Measurements from ENCODE around the gene NCS1.
"Not testable (repeated sequence)": the region's sequence is repeated elsewhere in the genome, so short reads cannot be mapped to it uniquely, and the experiment has no call there.

Gene NCS1

GRCh38 chr9:130259044-130259443 lies 86.8 kb downstream of the NCS1 start:
- no peak overlapping the region for H3K4me3 ChIP-seq (ENCODE audit: low read depth, low read length)

GRCh38 chr9:130260816-130261765 lies 88.9 kb downstream of the NCS1 start:
- H3K4me3 ChIP-seq (ENCODE audit: low read depth, low read length), result no peak overlapping the region

- H3K4me3 ChIP-seq (ENCODE audit: low read depth, low read length), result no peak overlapping the region
These were observed 90.0 kb downstream of the NCS1 start for GRCh38 chr9:130262061-130262745.

- no peak overlapping the region for H3K4me3 ChIP-seq (ENCODE audit: low read depth, low read length)
These were observed 90.6 kb downstream of the NCS1 start for GRCh38 chr9:130262771-130263170.

- no peak overlapping the region for H3K4me3 ChIP-seq (ENCODE audit: low read depth, low read length)
These were observed 91.6 kb downstream of the NCS1 start for GRCh38 chr9:130263601-130264413.

GRCh38 chr9:130264414-130265350 lies 92.5 kb downstream of the NCS1 start:
- no peak overlapping the region for H3K4me3 ChIP-seq (ENCODE audit: low read depth, low read length)

GRCh38 chr9:130265431-130266235 lies 93.4 kb downstream of the NCS1 start, which contains the start of gene HMCN2:
Gene HMCN2, plus strand, starts transcription at chr9:130265760. Its CDS starts 119 bp downstream, at chr9:130265879.
- peak within 1 kb of the TSS; percentile 33 for H3K4me3 ChIP-seq (ENCODE audit: low read depth, low read length)

- H3K4me3 ChIP-seq (ENCODE audit: low read depth, low read length), result peak overlapping the region; percentile 33
These were observed 94.3 kb downstream of the NCS1 start for GRCh38 chr9:130266236-130267098.

GRCh38 chr9:130267930-130268329 lies 95.7 kb downstream of the NCS1 start:
- H3K4me3 ChIP-seq (ENCODE audit: low read depth, low read length), result no peak overlapping the region

- H3K4me3 ChIP-seq (ENCODE audit: low read depth, low read length), result no peak overlapping the region
These were observed 96.5 kb downstream of the NCS1 start for GRCh38 chr9:130268521-130269211.

- H3K4me3 ChIP-seq (ENCODE audit: low read depth, low read length), result no peak overlapping the region
These were observed 99.3 kb downstream of the NCS1 start for GRCh38 chr9:130271473-130271872.

- H3K4me3 ChIP-seq (ENCODE audit: low read depth, low read length), result no peak overlapping the region
These were observed 103.0 kb downstream of the NCS1 start for GRCh38 chr9:130275156-130275555.

- H3K4me3 ChIP-seq (ENCODE audit: low read depth, low read length), result no peak overlapping the region
These were observed 103.9 kb downstream of the NCS1 start for GRCh38 chr9:130276121-130276520.

GRCh38 chr9:130276955-130277354 lies 104.8 kb downstream of the NCS1 start:
- no peak overlapping the region for H3K4me3 ChIP-seq (ENCODE audit: low read depth, low read length)

GRCh38 chr9:130277525-130277924 lies 105.3 kb downstream of the NCS1 start:
- H3K4me3 ChIP-seq (ENCODE audit: low read depth, low read length), result not testable (repeated sequence)

- H3K4me3 ChIP-seq (ENCODE audit: low read depth, low read length), result no peak overlapping the region
These were observed 111.5 kb downstream of the NCS1 start for GRCh38 chr9:130283539-130284248.

- H3K4me3 ChIP-seq (ENCODE audit: low read depth, low read length), result no peak overlapping the region
These were observed 112.0 kb downstream of the NCS1 start for GRCh38 chr9:130284249-130284625.
